Keratinocyte (primary cell): Measurements from ENCODE around the gene TMEM132D.
"Not testable (repeated sequence)": the region's sequence is repeated elsewhere in the genome, so short reads cannot be mapped to it uniquely, and the experiment has no call there.

Source experiments
- EZH2 ChIP-seq: IDR thresholded peaks from one replicate; pipeline ENCODE4 v1.6.1; 2012; ENCODE audit warnings: inconsistent platforms, mild to moderate bottlenecking, low read length, moderate library complexity
- TF ChIP-seq, protein P1 (sequence below), 3 experiments: IDR thresholded peaks in 1 of 3; conservative IDR thresholded peaks in 1 of 3; optimal IDR thresholded peaks in 1 of 3; 2 replicates in 2 of 3; 3 replicates in 1 of 3; pipeline versions ENCODE3 to v1.5.1; 2011; ENCODE audit warnings: low read length in 3 of 3, mild to moderate bottlenecking in 3 of 3, moderate library complexity in 2 of 3, control low read depth in 1 of 3, inconsistent platforms in 1 of 3; ENCODE audit not compliant: insufficient read depth in 2 of 3; ENCODE audit errors: extremely low read depth in 1 of 3

DNA sequence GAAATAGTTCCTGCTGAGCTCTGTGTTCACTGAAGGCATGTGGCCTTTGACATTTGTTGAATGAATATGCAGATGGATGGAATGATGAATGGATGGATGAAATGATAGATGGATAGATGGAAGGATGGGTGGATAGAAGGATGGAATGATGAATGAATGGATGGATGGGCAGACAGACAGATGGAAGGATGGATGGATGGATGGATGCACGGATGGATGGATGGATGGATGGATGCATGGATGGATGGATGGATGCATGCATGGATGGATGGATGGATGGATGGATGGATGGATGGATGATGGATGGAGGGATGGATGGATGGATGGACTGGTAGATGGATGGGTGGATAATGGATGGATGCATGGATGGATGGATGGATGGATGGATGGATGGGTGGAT, 4.8 kb downstream of the TMEM132D start:
- TF ChIP-seq, protein P1, sequence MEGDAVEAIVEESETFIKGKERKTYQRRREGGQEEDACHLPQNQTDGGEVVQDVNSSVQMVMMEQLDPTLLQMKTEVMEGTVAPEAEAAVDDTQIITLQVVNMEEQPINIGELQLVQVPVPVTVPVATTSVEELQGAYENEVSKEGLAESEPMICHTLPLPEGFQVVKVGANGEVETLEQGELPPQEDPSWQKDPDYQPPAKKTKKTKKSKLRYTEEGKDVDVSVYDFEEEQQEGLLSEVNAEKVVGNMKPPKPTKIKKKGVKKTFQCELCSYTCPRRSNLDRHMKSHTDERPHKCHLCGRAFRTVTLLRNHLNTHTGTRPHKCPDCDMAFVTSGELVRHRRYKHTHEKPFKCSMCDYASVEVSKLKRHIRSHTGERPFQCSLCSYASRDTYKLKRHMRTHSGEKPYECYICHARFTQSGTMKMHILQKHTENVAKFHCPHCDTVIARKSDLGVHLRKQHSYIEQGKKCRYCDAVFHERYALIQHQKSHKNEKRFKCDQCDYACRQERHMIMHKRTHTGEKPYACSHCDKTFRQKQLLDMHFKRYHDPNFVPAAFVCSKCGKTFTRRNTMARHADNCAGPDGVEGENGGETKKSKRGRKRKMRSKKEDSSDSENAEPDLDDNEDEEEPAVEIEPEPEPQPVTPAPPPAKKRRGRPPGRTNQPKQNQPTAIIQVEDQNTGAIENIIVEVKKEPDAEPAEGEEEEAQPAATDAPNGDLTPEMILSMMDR (optimal IDR thresholded peaks at IDR 0.05 in 1 of 3, IDR thresholded peaks at IDR 0.05 in 1 of 3, conservative IDR thresholded peaks at IDR 0.05 in 1 of 3; ENCODE audit: extremely low read depth in 1 of 3, insufficient read depth in 2 of 3, low read length in 3 of 3): not testable (repeated sequence)
- not testable (repeated sequence) for TF ChIP-seq EZH2
